GM19035 (cell line): ENCODE data around the gene ARHGAP19.

Experiments
- ATAC-seq: cut with Tn5 transposase; IDR thresholded peaks from one replicate; pipeline ENCODE4 v1.9.1; 2021; ENCODE audit not compliant: unreplicated experiment

Gene ARHGAP19

DNA sequence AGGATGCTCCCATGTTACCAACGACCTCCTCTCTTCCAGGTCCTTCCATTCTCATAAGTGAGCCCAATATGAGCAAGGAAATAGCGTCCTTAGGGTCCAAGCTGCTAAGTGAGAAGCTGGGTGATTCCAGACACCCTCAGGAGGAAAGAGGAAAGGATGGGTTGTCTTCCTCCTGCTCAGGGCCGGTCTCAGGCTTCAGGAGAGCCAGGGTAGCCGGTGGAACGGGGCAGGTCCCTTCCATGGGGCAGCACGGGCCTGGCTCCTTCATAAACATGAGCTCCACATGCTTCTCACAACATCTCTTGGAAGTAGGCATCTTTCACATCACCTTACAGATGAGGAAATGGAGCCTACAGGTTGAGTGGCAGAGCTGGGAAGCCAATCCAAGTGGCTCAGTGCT, 119.4 kb downstream of the ARHGAP19 start:
- ATAC-seq: no peak
